ENCODE results near the gene GPC5.

- no peak for TF ChIP-seq CTCF (IDR thresholded peaks at IDR 0.05)
- TF ChIP-seq POLR2A (IDR thresholded peaks at IDR 0.05) = no peak
Measured at GRCh38 chr13:91389186-91389585, 9.2 kb upstream of the GPC5 start.
